Adrenal gland (tissue), 12 donors: Measurements from ENCODE around the gene TMEM191C. TPM values are rescaled to one million over a fixed set of nuclear protein-coding genes. Genes with fewer than 3 reads are reported as not detected.
"Not testable (repeated sequence)": the region's sequence is repeated elsewhere in the genome, so short reads cannot be mapped to it uniquely, and the experiment has no call there.

Source experiments
- DNase-seq, 7 donors: peaks; one replicate each; pipeline ENCODE4 v3.0.0-alpha.2; 2019 to 2020
- H3K27ac ChIP-seq, 5 donors: fragments of 200-600 bp; sonication (generic) in 4 of 5; 1 replicate in 3 of 5; 2 replicates in 2 of 5; pipeline versions ENCODE4 v1.5.1 to v1.8.0; 2016 to 2020; ENCODE audit warnings: mild to moderate bottlenecking in 1 of 5
- H3K27me3 ChIP-seq: fragments of 200-600 bp; 2 replicates; pipeline ENCODE4 v1.8.0; 2021
- H3K36me3 ChIP-seq, 2 donors: fragments of 200-600 bp; replicated peaks in 1 of 2; 1 replicate in 1 of 2; 2 replicates in 1 of 2; pipeline versions ENCODE4 v1.5.1 to v1.8.0; 2018 to 2022
- H3K4me1 ChIP-seq, 2 donors: fragments of 200-600 bp; replicated peaks in 1 of 2; 1 replicate in 1 of 2; 2 replicates in 1 of 2; pipeline versions ENCODE4 v1.5.1 to v1.8.0; 2018 to 2021
- H3K4me3 ChIP-seq, 4 donors: fragments of 200-600 bp; sonication (generic) in 3 of 4; one replicate each; pipeline ENCODE4 v1.5.1; 2016 to 2018
- H3K9me3 ChIP-seq, 3 donors: fragments of 200-600 bp; sonication (generic) in 1 of 3; replicated peaks in 1 of 3; 1 replicate in 2 of 3; 2 replicates in 1 of 3; pipeline versions ENCODE4 v1.5.1 to v1.8.0; 2016 to 2021
- POLR2A ChIP-seq, 2 donors: fragments of 450-650 bp; IDR thresholded peaks; one replicate each; pipeline ENCODE4 v1.6.1; 2017; ENCODE audit warnings: antibody characterized with exemption in 2 of 2, mild to moderate bottlenecking in 2 of 2, moderate library complexity in 1 of 2
- whole genome bisulfite sequencing, 4 donors: extraction: QIAGEN DNeasy Blood & Tissue Kit in 2 of 4; methylation state at CpG; one replicate each; pipeline versions ENCODE4 v1.1.5 to v1.1.7; 2013 to 2017; 5-methylcytosine and 5-hydroxymethylcytosine counted together
- intact Hi-C, 2 donors: fragments of 100-400 bp; cut with DNase I; formaldehyde crosslinking; loops; one replicate each; pipeline versions ENCODE4 v1.14.1 to v1.15.0; 2022 to 2023
- polyA plus RNA-seq, 3 donors: library from polyadenylated mRNA; stranded (reverse); fragments of 200-250 nt in 2 of 3; fragments of 350-450 nt in 1 of 3; fragmentation: Illumina TruSeq in 1 of 3; extraction: RNeasy Lipid Tissue Mini Kit (QIAGEN cat#74804) in 1 of 3; gene quantifications; one replicate each; pipeline ENCODE4 v1.2.3, GENCODE V29; 2013 to 2014
- total RNA-seq, 9 donors: library from RNA; depleted of rRNA in 4 of 9; stranded (reverse); fragments of >200 nt in 4 of 9; fragments of 120-200 nt in 1 of 9; fragmentation: NEBNext Ultra II Directional in 1 of 9; extraction: Animal tissue kit (Norgen Biotek cat#: 25700) in 1 of 9; gene quantifications; one replicate each; pipeline versions ENCODE4 v1.1.0 to v1.2.4, GENCODE V29; 2013 to 2023
- TF ChIP-seq, protein P1 (sequence below), 6 experiments: fragments of 450-650 bp in 4 of 6; fragments of 200-600 bp in 2 of 6; sonication (generic) in 1 of 6; IDR thresholded peaks; 1 replicate in 5 of 6; 2 replicates in 1 of 6; pipeline versions ENCODE4 v1.5.1 to v1.8.0; 2016 to 2021; ENCODE audit warnings: antibody characterized with exemption in 6 of 6, mild to moderate bottlenecking in 2 of 6, moderate library complexity in 1 of 6
- donor health status: healthy with polysubstance abuse.
- donor health status: Bipolar disorder and iron deficiency.
- donor health status: DM: yes; HTN: yes; CAD: no.
- donor health status: DM: no; HTN: no; CAD: no.
- donor health status: DM: no; HTN: no; CAD: no.
- donor health status: DM: yes; HTN: yes; CAD: no.

Gene TMEM191C
- total and polyA plus RNA-seq, 12 donors, result 0.14 to 7.7 (median 1.3) TPM; not detected in 2

DNA sequence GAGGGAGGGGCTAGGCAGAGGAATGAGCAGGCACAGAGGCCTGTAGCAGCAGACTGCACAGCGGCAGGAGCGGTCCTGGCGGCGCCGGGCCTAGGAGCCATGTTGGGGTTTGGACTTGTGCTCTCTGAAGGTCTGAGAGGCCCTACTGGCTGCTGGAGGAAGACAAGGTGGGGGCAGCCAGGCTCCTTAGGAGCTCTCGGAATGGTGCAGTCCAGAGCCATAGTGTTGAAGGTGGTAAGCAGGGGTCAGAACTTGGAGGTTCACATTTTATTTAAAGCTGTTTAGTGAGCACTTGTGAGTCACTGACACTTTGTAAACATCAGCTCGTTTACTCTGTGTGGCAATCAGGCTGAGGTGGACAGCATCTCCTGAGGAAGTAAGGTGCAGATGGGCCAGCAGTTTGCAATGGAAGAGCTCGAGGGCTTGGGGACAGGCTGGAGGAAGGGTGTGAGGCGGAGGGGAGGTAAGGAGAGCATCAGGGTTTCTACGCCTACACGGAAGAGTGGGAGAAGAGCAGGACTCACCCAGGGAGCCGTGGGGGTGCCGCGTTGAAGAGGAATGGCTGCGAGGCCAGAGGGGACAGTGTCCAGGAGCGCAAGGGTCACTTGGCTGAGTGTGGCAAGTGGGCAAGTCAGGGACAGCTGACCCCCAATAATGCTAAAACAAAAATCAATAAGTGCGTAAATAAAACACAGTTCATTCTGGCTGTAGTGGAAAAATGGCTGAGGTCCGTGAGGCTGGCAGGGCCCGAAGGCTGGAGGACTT, 10.0 kb upstream of the TMEM191C start:
- intact Hi-C loops, result no loop called here
- TF ChIP-seq POLR2A (IDR thresholded peaks at IDR 0.05), result no peak
- TF ChIP-seq, protein P1, sequence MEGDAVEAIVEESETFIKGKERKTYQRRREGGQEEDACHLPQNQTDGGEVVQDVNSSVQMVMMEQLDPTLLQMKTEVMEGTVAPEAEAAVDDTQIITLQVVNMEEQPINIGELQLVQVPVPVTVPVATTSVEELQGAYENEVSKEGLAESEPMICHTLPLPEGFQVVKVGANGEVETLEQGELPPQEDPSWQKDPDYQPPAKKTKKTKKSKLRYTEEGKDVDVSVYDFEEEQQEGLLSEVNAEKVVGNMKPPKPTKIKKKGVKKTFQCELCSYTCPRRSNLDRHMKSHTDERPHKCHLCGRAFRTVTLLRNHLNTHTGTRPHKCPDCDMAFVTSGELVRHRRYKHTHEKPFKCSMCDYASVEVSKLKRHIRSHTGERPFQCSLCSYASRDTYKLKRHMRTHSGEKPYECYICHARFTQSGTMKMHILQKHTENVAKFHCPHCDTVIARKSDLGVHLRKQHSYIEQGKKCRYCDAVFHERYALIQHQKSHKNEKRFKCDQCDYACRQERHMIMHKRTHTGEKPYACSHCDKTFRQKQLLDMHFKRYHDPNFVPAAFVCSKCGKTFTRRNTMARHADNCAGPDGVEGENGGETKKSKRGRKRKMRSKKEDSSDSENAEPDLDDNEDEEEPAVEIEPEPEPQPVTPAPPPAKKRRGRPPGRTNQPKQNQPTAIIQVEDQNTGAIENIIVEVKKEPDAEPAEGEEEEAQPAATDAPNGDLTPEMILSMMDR (IDR thresholded peaks at IDR 0.05), result no peak
- Histone ChIP-seq H3K27me3 (no peaks in the 10 kb centered on the region), H3K4me1 (no peaks in the 10 kb centered on the region), H3K27ac (no peak overlapping the region), H3K9me3 (no peaks in the 10 kb centered on the region), H3K36me3 (no peaks in the 10 kb centered on the region), H3K4me3 (no peak overlapping the region)
- WGBS, 4 donors, result 88 to 93% (median 91%) methylated on average over 17 to 19 of the region's 19 CpGs
- DNase-seq, result no peak

DNA sequence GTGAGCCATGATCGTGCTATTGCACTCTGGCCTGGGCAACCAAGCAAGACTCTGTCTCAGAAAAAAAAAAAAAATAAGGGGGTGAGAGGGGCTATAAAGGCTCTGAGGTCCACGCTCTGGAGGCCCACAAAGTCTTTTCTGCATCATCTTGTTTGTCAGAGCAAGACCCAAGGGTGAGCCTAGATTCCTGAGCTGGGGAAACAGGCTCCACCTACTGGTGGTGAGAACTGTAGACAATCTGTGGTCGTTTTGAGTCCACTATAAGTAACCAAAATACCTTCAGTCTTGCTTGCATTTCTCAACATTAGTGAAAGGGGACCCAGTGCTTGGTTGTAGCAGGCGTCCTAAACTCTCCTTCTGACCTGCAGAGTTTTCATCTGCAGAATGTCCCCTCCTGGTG, 4.5 kb upstream of the TMEM191C start:
- H3K4me3 ChIP-seq, H3K36me3 ChIP-seq, H3K9me3 ChIP-seq, DNase-seq, intact Hi-C loops, H3K27me3 ChIP-seq, H3K27ac ChIP-seq, H3K4me1 ChIP-seq: not testable (repeated sequence)
- WGBS, 4 donors, result 78 to 94% methylated on average over 1 of the region's 4 CpGs; no CpG with 5 or more reads in 2 of the 4 donors

GRCh38 chr22:21468194-21469096, 1.3 kb downstream of the TMEM191C start:
- H3K9me3 ChIP-seq, H3K36me3 ChIP-seq, intact Hi-C loops, H3K4me1 ChIP-seq, H3K27me3 ChIP-seq: not testable (repeated sequence)
- H3K27ac ChIP-seq, result peak overlapping the region in 1 of 5 donors; percentile 76
- peak overlapping the region in 1 of 4 donors; percentile 51 for H3K4me3 ChIP-seq
- WGBS, 4 donors, result 0 to 2% methylated on average over 7 to 11 of the region's 60 CpGs; no CpG with 5 or more reads in 2 of the 4 donors
- peak; percentile 88 to 95 (median 94) for DNase-seq

DNA sequence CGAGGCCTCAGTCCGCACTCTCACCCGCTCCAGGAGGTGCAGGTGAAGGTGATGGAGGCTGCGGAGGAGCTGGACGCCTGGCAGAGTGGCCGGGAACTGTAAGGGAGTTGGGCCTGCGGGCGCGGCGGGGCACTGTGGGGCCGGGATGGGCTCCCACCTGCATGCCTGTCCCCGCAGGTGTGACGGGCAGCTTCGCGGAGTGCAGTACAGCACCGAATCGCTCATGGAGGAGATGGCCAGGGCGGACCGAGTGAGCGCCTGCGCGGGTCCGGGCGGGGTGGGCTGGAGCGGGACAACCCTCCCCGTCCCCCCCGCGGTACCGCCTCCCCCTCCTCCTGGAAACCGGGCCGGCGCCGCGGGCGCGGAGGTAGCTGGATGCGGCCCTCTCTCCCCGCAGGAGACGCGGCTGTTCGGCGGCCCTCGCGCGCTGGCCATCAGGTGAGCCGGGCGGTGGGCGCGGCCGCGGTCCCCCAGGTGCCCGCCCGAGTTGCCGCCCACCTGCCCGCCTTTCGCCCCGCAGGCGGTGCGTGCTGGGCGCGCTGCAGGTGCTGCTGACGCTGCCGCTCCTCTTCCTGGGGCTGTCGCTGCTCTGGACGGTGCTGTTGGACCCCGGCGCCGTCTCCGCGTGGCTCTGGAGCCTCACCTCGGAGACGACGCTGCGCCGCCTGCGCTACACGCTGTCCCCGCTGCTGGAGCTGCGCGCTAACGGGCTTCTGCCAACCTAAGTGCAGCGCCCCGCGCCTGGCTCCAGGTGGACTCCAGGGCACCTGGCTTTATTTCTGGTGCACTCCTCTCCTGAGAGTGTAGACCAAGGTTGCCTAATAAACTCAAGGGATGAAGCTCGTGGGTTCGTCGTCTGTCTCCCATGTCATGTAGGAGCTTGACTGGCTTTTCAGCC, 2.2 kb downstream of the TMEM191C start:
- H3K4me1 ChIP-seq, H3K27ac ChIP-seq, H3K9me3 ChIP-seq, H3K4me3 ChIP-seq, H3K36me3 ChIP-seq, intact Hi-C loops, H3K27me3 ChIP-seq: not testable (repeated sequence)
- 18 to 50% (median 26%) methylated on average over 8 to 42 of the region's 87 CpGs; no CpG with 5 or more reads in 1 of the 4 donors for WGBS, 4 donors
- peak in 1 of 7 donors; percentile 42 for DNase-seq

GRCh38 chr22:21472984-21473383, 5.8 kb downstream of the TMEM191C start:
- intact Hi-C loops, H3K36me3 ChIP-seq, H3K4me3 ChIP-seq, H3K9me3 ChIP-seq, DNase-seq, H3K27me3 ChIP-seq, H3K4me1 ChIP-seq, H3K27ac ChIP-seq: not testable (repeated sequence)
- whole genome bisulfite sequencing, 4 donors, result no CpG with 5 or more reads among the region's 11 CpGs

DNA sequence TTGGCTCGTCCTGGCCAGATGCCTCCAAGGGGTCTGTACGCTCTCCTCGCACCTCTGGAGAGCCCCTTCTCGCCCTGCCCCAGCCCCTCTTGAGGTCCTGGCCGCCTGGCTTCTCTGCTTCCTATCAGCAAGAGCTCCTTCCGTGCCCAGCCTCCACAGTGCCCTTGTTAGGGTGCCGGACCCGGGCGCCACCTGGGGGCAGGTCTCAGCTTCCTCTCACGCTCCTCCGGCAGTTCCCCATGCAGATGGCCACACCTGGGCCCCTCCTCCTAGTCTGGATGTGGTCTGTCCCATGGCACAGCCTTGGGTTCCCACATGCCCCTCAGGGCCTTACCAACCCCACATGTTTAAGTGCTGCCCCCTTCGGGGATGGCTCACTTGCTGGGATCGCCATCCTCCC, 6.5 kb downstream of the TMEM191C start:
- H3K27me3 ChIP-seq, H3K4me1 ChIP-seq, H3K36me3 ChIP-seq, H3K9me3 ChIP-seq, H3K4me3 ChIP-seq, intact Hi-C loops, DNase-seq, H3K27ac ChIP-seq: not testable (repeated sequence)
- no CpG with 5 or more reads among the region's 13 CpGs for WGBS, 4 donors

DNA sequence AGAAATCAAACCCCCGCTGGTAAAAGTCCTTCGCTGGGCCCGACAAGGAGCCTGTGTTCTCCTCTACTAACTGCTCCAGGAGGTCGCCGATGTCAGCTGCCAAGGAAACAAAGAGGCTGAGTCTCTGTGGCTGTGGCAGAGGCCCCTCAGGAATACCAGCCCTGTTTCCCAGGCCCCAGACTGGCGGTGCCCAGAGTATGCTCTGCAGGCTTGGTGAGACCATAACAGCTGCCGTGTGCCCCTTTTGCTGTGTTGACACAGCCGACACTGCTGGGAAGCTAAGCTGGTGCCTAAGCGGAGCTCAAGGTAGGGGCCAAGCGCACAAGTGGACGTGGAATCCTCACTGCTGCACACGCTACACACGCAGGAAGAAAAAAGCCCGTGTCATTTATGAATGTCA, 16.9 kb downstream of the TMEM191C start:
- H3K27me3 ChIP-seq, H3K4me1 ChIP-seq, H3K27ac ChIP-seq, H3K4me3 ChIP-seq, H3K9me3 ChIP-seq, H3K36me3 ChIP-seq, intact Hi-C loops: not testable (repeated sequence)
- peak in 1 of 7 donors; percentile 14 for DNase-seq
- 89 to 100% (median 94%) methylated on average over 1 to 9 of the region's 14 CpGs for WGBS, 4 donors

GRCh38 chr22:21487723-21488122, 20.5 kb downstream of the TMEM191C start:
- H3K36me3 ChIP-seq, H3K4me1 ChIP-seq, H3K9me3 ChIP-seq, H3K4me3 ChIP-seq, H3K27ac ChIP-seq, H3K27me3 ChIP-seq, intact Hi-C loops: not testable (repeated sequence)
- DNase-seq, result peak in 1 of 7 donors; percentile 9
- WGBS, 4 donors, result 91 to 100% methylated on average over 4 to 7 of the region's 17 CpGs; no CpG with 5 or more reads in 2 of the 4 donors

DNA sequence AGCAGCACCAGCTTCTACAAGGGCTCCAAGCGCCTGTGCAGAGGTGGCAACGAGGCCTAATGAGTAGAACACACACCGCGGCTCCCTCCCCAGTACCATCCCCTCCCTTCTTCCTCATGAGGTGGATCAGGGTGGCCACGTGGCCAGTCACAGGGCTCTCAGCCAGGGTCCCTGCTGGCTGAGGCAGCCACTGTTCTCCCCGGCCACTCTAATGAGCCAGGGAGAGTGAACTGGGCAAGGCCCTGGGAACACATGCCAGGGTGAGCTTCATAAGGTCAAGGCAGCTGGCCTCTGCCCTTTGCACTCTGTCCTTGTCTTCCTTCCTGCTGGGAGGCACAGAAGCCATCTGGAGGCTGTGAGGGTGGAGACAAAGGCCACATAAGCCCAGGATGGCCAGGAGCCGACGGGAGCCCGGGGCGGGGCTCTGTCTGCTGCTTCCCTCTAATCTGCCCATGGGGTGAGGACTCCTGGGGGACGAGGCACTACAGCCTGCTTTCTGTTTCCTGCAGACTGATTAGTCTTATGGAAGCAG, 22.0 kb downstream of the TMEM191C start:
- intact Hi-C loops, H3K27me3 ChIP-seq: not testable (repeated sequence)
- 48 to 80% methylated on average over 1 to 2 of the region's 11 CpGs; no CpG with 5 or more reads in 2 of the 4 donors for WGBS, 4 donors

More for the DNA sequence above, 22.0 kb downstream of the TMEM191C start:
- peak in 4 of 7 donors; percentile 13 to 49 (median 16) for DNase-seq
- not testable (repeated sequence) for H3K4me3 ChIP-seq, H3K36me3 ChIP-seq, H3K9me3 ChIP-seq, H3K27ac ChIP-seq, H3K4me1 ChIP-seq
